Measurements from ENCODE around the gene ABCA1. TPM values are rescaled to one million over a fixed set of nuclear protein-coding genes. Genes with fewer than 3 reads are reported as not detected.

The ABCA1 gene
- total and polyA plus RNA-seq, 2 of the 13 experiments (the other 11 are each of a cell fraction or from before 2014, with no cell fraction given), result 26.8 to 63.8 TPM

DNA sequence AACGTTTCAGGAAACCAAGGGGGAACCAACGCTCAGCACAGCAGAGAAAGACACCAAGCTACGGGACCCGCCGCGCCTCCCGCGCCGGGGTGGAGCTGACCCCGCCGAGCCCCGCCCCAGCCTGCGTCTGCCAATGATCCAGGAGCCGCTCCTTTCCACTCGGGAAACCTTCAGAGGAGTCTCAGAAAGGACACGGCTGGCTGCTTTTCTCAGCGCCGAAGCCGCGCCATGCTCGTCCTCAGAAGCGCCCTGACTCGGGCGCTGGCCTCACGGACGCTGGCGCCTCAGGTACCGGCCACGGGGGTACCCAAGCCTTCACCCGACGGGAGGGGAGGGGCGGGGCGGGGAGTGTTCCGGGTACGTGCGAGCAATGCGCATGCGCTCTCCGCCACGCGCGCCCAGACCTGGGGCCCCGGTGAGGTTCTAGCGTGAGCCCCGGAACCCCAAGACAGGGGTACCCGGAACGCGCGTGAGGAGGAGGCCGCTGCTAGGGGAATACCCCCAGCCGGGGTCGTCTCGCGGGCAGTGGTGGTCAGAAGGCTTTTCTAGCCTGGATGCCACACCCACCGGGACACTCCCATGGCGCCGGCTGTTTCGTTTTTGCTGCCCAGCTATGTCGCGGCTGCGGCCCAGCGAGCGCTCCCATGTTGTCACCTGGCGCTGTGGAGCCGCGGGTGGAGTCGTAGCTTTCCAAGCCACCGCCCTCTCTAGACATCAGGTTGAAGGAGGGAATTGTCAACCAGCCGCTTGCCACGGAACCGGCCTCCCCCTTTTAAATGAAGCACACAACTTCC is 180.2 kb downstream of the ABCA1 start, which contains the start of gene NIPSNAP3A (continued):
- TF ChIP-seq ZUFSP (CRISPR knock-in tag; IDR thresholded peaks at IDR 0.05; ENCODE audit: borderline replicate concordance) (no peak), ZNF598 (CRISPR knock-in tag; IDR thresholded peaks at IDR 0.05; ENCODE audit: borderline replicate concordance) (no peak), MAZ (IDR thresholded peaks at IDR 0.05; ENCODE audit: borderline replicate concordance, low read depth, low read length) (0 out of 2 replicates have a peak, but pooled peaks have one; percentile 9), MAZ (CRISPR knock-in tag; IDR thresholded peaks at IDR 0.05; ENCODE audit: low read depth) (peak; percentile 72), ZNF749 (CRISPR knock-in tag; IDR thresholded peaks at IDR 0.05; ENCODE audit: borderline replicate concordance) (no peak), ZBTB3 (CRISPR knock-in tag; IDR thresholded peaks at IDR 0.05; ENCODE audit: borderline replicate concordance, low read depth) (0 out of 2 replicates have a peak, but pooled peaks have one; percentile 58), SRF (IDR thresholded peaks at IDR 0.05; ENCODE audit: low read depth, low read length) (no peak), ARID5B (CRISPR knock-in tag; IDR thresholded peaks at IDR 0.05) (peak; percentile 38), XRCC5 (optimal IDR thresholded peaks at IDR 0.05; ENCODE audit: low read length) (peak; percentile 15), ZNF501 (CRISPR knock-in tag; IDR thresholded peaks at IDR 0.05) (peak; percentile 81; the same call in 1 of the 2 replicates), JUN (CRISPR knock-in tag; IDR thresholded peaks at IDR 0.05) (0 out of 2 replicates have a peak, but pooled peaks have one; percentile 38), ZNF740 (CRISPR knock-in tag; IDR thresholded peaks at IDR 0.05) (no peak), MAFK (conservative IDR thresholded peaks at IDR 0.05 in 1 of 2, IDR thresholded peaks at IDR 0.05 in 1 of 2; ENCODE audit: low read length in 2 of 2) (no peak), SMAD9 (CRISPR knock-in tag; IDR thresholded peaks at IDR 0.05) (no peak), ZNF180 (CRISPR knock-in tag; IDR thresholded peaks at IDR 0.05; ENCODE audit: borderline replicate concordance, low read depth) (no peak), SKI (IDR thresholded peaks at IDR 0.05; ENCODE audit: partially characterized antibody) (no peak), FOXC1 (CRISPR knock-in tag; IDR thresholded peaks at IDR 0.05; ENCODE audit: borderline replicate concordance) (0 out of 2 replicates have a peak, but pooled peaks have one; percentile 20), ZNF558 (CRISPR knock-in tag; IDR thresholded peaks at IDR 0.05; ENCODE audit: borderline replicate concordance) (no peak), FOSL2 (CRISPR knock-in tag; IDR thresholded peaks at IDR 0.05) (no peak)
- TF ChIP-seq, protein P1, sequence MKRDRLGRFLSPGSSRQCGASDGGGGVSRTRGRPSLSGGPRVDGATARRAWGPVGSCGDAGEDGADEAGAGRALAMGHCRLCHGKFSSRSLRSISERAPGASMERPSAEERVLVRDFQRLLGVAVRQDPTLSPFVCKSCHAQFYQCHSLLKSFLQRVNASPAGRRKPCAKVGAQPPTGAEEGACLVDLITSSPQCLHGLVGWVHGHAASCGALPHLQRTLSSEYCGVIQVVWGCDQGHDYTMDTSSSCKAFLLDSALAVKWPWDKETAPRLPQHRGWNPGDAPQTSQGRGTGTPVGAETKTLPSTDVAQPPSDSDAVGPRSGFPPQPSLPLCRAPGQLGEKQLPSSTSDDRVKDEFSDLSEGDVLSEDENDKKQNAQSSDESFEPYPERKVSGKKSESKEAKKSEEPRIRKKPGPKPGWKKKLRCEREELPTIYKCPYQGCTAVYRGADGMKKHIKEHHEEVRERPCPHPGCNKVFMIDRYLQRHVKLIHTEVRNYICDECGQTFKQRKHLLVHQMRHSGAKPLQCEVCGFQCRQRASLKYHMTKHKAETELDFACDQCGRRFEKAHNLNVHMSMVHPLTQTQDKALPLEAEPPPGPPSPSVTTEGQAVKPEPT (CRISPR knock-in tag; IDR thresholded peaks at IDR 0.05; ENCODE audit: low read depth), result no peak
